Caco-2 (cell line): ENCODE results near the gene STX1A. TPM values are rescaled to one million over a fixed set of nuclear protein-coding genes. Genes with fewer than 3 reads are reported as not detected.

Source experiments
- BruUV-seq: library from RNA; stranded (reverse); fragments of 400-500 nt; replicated peaks from 2 replicates; lab custom pipeline; 2021; lab: Mats Ljungman, UMichigan
- CTCF ChIA-PET: fragments of 300-600 bp; sonication (Branson Sonifier 250); formaldehyde crosslinking; loops from one replicate; lab custom pipeline; 2022; ENCODE audit warnings: antibody characterized with exemption; lab: Charles Lee
- POLR2A ChIA-PET: fragments of 300-600 bp; sonication (Branson Sonifier 250); formaldehyde crosslinking; loops from one replicate; lab custom pipeline; 2022; ENCODE audit warnings: antibody characterized with exemption; lab: Charles Lee
- DNase-seq, 2 experiments: peaks; one replicate each; pipeline versions ENCODE4 v3.0.0 to v3.0.0-alpha.2; 2020 to 2022
- H3K27me3 ChIP-seq: replicated peaks from 2 replicates; pipeline ENCODE4 v1.6.0; 2011; ENCODE audit warnings: low read length; ENCODE audit not compliant: control insufficient read depth, insufficient read depth
- H3K36me3 ChIP-seq: 2 replicates; pipeline ENCODE4 v1.5.1; 2011; ENCODE audit warnings: low read length; ENCODE audit not compliant: control insufficient read depth, insufficient read depth
- H3K4me1 ChIP-seq: fragments of 250-450 bp; sonication (Bioruptor Pico); 2 replicates; pipeline ENCODE4 v1.5.1; 2020; ENCODE audit warnings: mild to moderate bottlenecking
- H3K4me3 ChIP-seq: 2 replicates; pipeline ENCODE4 v1.5.1; 2011; ENCODE audit warnings: low read depth, mild to moderate bottlenecking, control low read depth, low read length
- H3K9me3 ChIP-seq: fragments of 250-450 bp; sonication (Bioruptor Pico); 2 replicates; pipeline ENCODE4 v1.5.1; 2020; ENCODE audit warnings: mild to moderate bottlenecking, moderate library complexity
- H3K27ac Mint-ChIP-seq: one replicate; pipeline ENCODE4 v1.8.0; 2022; ENCODE audit warnings: mixed read lengths; ENCODE audit not compliant: unreplicated experiment
- H3K27me3 Mint-ChIP-seq: one replicate; pipeline ENCODE4 v1.8.0; 2022; ENCODE audit warnings: mixed read lengths; ENCODE audit not compliant: insufficient read depth, unreplicated experiment
- H3K36me3 Mint-ChIP-seq: one replicate; pipeline ENCODE4 v1.8.0; 2022; ENCODE audit warnings: mild to moderate bottlenecking, mixed read lengths; ENCODE audit not compliant: insufficient read depth, unreplicated experiment
- H3K4me1 Mint-ChIP-seq: one replicate; pipeline ENCODE4 v1.8.0; 2022; ENCODE audit warnings: low read depth, mixed read lengths; ENCODE audit not compliant: unreplicated experiment
- H3K4me3 Mint-ChIP-seq: one replicate; pipeline ENCODE4 v1.8.0; 2022; ENCODE audit warnings: mild to moderate bottlenecking, moderate library complexity, mixed read lengths; ENCODE audit not compliant: unreplicated experiment
- H3K9me3 Mint-ChIP-seq: one replicate; pipeline ENCODE4 v1.8.0; 2022; ENCODE audit warnings: mixed read lengths; ENCODE audit not compliant: unreplicated experiment
- intact Hi-C: fragments of 100-400 bp; cut with micrococcal nuclease; formaldehyde crosslinking; loops from one replicate; pipeline ENCODE4 v1.10.0; 2022; ENCODE audit not compliant: unreplicated experiment
- total RNA-seq: library from RNA; stranded (reverse); gene quantifications from 2 replicates; pipeline ENCODE4 v1.2.3, GENCODE V29; 2022
- TF ChIP-seq, protein P1 (sequence below), 2 experiments: fragments of 200-600 bp in 1 of 2; IDR thresholded peaks; 1 replicate in 1 of 2; 2 replicates in 1 of 2; pipeline versions ENCODE4 v1.5.1 to v1.8.0; 2011 to 2022; ENCODE audit warnings: antibody characterized with exemption in 1 of 2, control low read depth in 1 of 2, inconsistent platforms in 1 of 2, low read depth in 1 of 2, low read length in 1 of 2, mild to moderate bottlenecking in 1 of 2, moderate library complexity in 1 of 2; ENCODE audit not compliant: insufficient read depth in 1 of 2, severe bottlenecking in 1 of 2, unreplicated experiment in 1 of 2

The STX1A gene
- total RNA-seq, 1 experiment from 2014 or later: 28.6 TPM

DNA sequence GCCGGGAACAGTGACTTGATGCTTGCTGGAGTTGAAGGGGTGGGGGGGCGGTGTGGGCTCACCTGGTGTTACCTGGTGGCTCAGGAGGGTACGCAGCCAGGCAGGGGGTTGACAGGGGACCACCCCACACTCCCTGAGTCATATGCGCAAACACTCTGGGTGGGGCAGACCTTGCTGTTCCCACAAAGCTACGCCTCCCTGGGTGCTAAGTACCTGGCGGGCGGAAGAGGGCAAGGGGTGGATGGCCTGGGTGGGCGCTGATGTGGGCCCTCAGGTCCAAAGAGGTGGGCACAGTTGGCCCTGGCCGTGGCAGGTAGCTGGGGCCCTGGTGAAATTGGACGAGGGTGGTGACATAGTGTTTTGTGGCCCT, 13.9 kb downstream of the STX1A start:
- H3K4me3 ChIP-seq: no peak overlapping the region
- no peak for DNase-seq
- no peaks in the 10 kb centered on the region for H3K27me3 Mint-ChIP-seq
- H3K27ac Mint-ChIP-seq: no peak overlapping the region
- POLR2A ChIA-PET: no interaction called here
- H3K9me3 Mint-ChIP-seq: no peaks in the 10 kb centered on the region
- TF ChIP-seq, protein P1, sequence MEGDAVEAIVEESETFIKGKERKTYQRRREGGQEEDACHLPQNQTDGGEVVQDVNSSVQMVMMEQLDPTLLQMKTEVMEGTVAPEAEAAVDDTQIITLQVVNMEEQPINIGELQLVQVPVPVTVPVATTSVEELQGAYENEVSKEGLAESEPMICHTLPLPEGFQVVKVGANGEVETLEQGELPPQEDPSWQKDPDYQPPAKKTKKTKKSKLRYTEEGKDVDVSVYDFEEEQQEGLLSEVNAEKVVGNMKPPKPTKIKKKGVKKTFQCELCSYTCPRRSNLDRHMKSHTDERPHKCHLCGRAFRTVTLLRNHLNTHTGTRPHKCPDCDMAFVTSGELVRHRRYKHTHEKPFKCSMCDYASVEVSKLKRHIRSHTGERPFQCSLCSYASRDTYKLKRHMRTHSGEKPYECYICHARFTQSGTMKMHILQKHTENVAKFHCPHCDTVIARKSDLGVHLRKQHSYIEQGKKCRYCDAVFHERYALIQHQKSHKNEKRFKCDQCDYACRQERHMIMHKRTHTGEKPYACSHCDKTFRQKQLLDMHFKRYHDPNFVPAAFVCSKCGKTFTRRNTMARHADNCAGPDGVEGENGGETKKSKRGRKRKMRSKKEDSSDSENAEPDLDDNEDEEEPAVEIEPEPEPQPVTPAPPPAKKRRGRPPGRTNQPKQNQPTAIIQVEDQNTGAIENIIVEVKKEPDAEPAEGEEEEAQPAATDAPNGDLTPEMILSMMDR (IDR thresholded peaks at IDR 0.05; ENCODE audit: insufficient read depth in 1 of 2, low read depth in 1 of 2, low read length in 1 of 2, severe bottlenecking in 1 of 2, unreplicated experiment in 1 of 2): no peak
- H3K36me3 ChIP-seq: peaks cover 1% of the 10 kb centered on the region; the same call in 1 of the 2 replicates
- H3K9me3 ChIP-seq: no peaks in the 10 kb centered on the region
- H3K4me1 ChIP-seq: no peaks in the 10 kb centered on the region
- H3K4me3 Mint-ChIP-seq: no peak overlapping the region
- CTCF ChIA-PET: no interaction called here
- H3K36me3 Mint-ChIP-seq: peaks cover 64% of the 10 kb centered on the region
- intact Hi-C loops: no loop called here
- H3K4me1 Mint-ChIP-seq: no peaks in the 10 kb centered on the region
- H3K27me3 ChIP-seq: no peaks in the 10 kb centered on the region
- no TSS peak for BruUV-seq

GRCh38 chr7:73704640-73705550, 14.6 kb downstream of the STX1A start:
- POLR2A ChIA-PET: no interaction called here
- DNase-seq: no peak

More at GRCh38 chr7:73704640-73705550, 14.6 kb downstream of the STX1A start:
- Histone ChIP-seq H3K36me3 (peaks cover 1% of the 10 kb centered on the region; the same call in 1 of the 2 replicates), H3K9me3 (no peaks in the 10 kb centered on the region), H3K27me3 (no peaks in the 10 kb centered on the region), H3K4me3 (no peak overlapping the region), H3K4me1 (peaks cover 2% of the 10 kb centered on the region)
- TF ChIP-seq, protein P1 (IDR thresholded peaks at IDR 0.05; ENCODE audit: insufficient read depth in 1 of 2, low read depth in 1 of 2, low read length in 1 of 2, severe bottlenecking in 1 of 2, unreplicated experiment in 1 of 2): no peak
- no peaks in the 10 kb centered on the region for H3K27me3 Mint-ChIP-seq
- no peaks in the 10 kb centered on the region for H3K4me1 Mint-ChIP-seq
- no peak overlapping the region for H3K27ac Mint-ChIP-seq
- H3K9me3 Mint-ChIP-seq: no peaks in the 10 kb centered on the region
- H3K36me3 Mint-ChIP-seq: peaks cover 69% of the 10 kb centered on the region
- CTCF ChIA-PET: interaction anchor here (1.2 kb wide), 1 partner anchor 10 kb away, joined by 3 read pairs; no protein-coding TSS in a partner anchor
- no peak overlapping the region for H3K4me3 Mint-ChIP-seq
- no TSS peak for BruUV-seq
- intact Hi-C loops: no loop called here
